Measurements from ENCODE around the gene EEF1G. TPM values are rescaled to one million over a fixed set of nuclear protein-coding genes. Genes with fewer than 3 reads are reported as not detected.
"Not testable (repeated sequence)": the region's sequence is repeated elsewhere in the genome, so short reads cannot be mapped to it uniquely, and the experiment has no call there.

EEF1G gene
- total RNA-seq, 1 donor from 2014 or later: 1,533 TPM

- DNase-seq (ENCODE audit: low read depth in 2 of 2): peak in 1 of 2 donors; percentile 32
These were observed 18.1 kb downstream of the EEF1G start for GRCh38 chr11:62555464-62556107.

GRCh38 chr11:62554387-62555167 is 19.1 kb downstream of the EEF1G start:
- no peak for DNase-seq (ENCODE audit: low read depth in 2 of 2)

GRCh38 chr11:62553839-62554361 is 19.8 kb downstream of the EEF1G start:
- peak in 1 of 2 donors; percentile 73 for DNase-seq (ENCODE audit: low read depth in 2 of 2)

GRCh38 chr11:62553080-62553838 is 20.4 kb downstream of the EEF1G start:
- DNase-seq (ENCODE audit: low read depth in 2 of 2): peak; percentile 34 to 95

- DNase-seq (ENCODE audit: low read depth in 2 of 2): peak in 1 of 2 donors; percentile 81
These were observed 21.1 kb downstream of the EEF1G start for GRCh38 chr11:62552485-62553079.

GRCh38 chr11:62550478-62550877 is 23.2 kb downstream of the EEF1G start:
- DNase-seq (ENCODE audit: low read depth in 2 of 2): not testable (repeated sequence)

- DNase-seq (ENCODE audit: low read depth in 2 of 2): peak; percentile 50 to 67
These were observed 25.0 kb downstream of the EEF1G start for GRCh38 chr11:62548545-62549335.

GRCh38 chr11:62547691-62548281 is 25.9 kb downstream of the EEF1G start:
- peak; percentile 26 to 52 for DNase-seq (ENCODE audit: low read depth in 2 of 2)

GRCh38 chr11:62546929-62547625 is 26.6 kb downstream of the EEF1G start:
- DNase-seq (ENCODE audit: low read depth in 2 of 2): peak in 1 of 2 donors; percentile 48

GRCh38 chr11:62546244-62546928 is 27.3 kb downstream of the EEF1G start, which contains the start of gene AHNAK:
AHNAK (minus strand) TSS chr11:62546806; CDS start chr11:62536098, 10,708 bp downstream.
- DNase-seq (ENCODE audit: low read depth in 2 of 2): peak; percentile 72 to 83

GRCh38 chr11:62545437-62546243 is 28.1 kb downstream of the EEF1G start:
- peak; percentile 88 to 89 for DNase-seq (ENCODE audit: low read depth in 2 of 2)

GRCh38 chr11:62544581-62545436 is 28.9 kb downstream of the EEF1G start:
- DNase-seq (ENCODE audit: low read depth in 2 of 2): peak; percentile 32 to 41

GRCh38 chr11:62543680-62544444 is 29.8 kb downstream of the EEF1G start:
- DNase-seq (ENCODE audit: low read depth in 2 of 2): peak in 1 of 2 donors; percentile 29

GRCh38 chr11:62542750-62543567 is 30.7 kb downstream of the EEF1G start:
- DNase-seq (ENCODE audit: low read depth in 2 of 2): peak; percentile 77 to 85

- DNase-seq (ENCODE audit: low read depth in 2 of 2): no peak
These were observed 31.5 kb downstream of the EEF1G start for GRCh38 chr11:62542111-62542745.

All from lung microvascular endothelial cell (primary cell).